Measurements from ENCODE around the gene GPR26.

The GPR26 gene

DNA sequence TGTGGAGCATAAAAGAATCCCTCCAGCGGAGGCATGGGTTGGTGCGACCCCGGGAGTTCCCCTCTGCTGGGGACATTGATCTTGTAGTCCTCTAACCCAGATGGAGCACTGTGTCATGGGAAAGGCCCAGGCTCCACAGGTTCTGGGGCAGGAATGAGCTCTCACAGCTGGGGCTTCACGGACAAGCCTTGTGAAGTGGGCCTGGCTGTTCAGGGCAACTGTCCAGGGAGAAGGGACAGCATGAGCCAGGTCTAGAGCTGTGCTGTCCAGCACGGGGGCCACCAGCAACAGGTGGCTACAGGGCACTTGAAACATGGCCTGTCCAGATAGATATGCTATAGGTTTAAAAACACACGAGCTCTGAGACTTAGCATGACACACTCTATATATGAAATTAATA, 11.4 kb downstream of the GPR26 start:
- no peaks in the 10 kb centered on the region for H3K36me3 ChIP-seq (ENCODE audit: control insufficient read depth in 2 of 2, insufficient read depth in 2 of 2, low read length in 2 of 2)
- H3K4me1 ChIP-seq (ENCODE audit: control insufficient read depth, insufficient read depth, low read length): no peaks in the 10 kb centered on the region
- no peak overlapping the region for H3K9ac ChIP-seq (ENCODE audit: low read length in 2 of 2)
- H3K27me3 ChIP-seq (ENCODE audit: control insufficient read depth in 1 of 2, insufficient read depth in 2 of 2, low read length in 2 of 2): peaks cover 0 to 8% of the 10 kb centered on the region in 2 donors
- no peak overlapping the region for H3K4me3 ChIP-seq (ENCODE audit: low read length in 2 of 2)
- H3K27ac ChIP-seq (ENCODE audit: low read length): no peak overlapping the region
- H3K9me3 ChIP-seq (ENCODE audit: control insufficient read depth in 2 of 2, low read length in 2 of 2): no peaks in the 10 kb centered on the region

DNA sequence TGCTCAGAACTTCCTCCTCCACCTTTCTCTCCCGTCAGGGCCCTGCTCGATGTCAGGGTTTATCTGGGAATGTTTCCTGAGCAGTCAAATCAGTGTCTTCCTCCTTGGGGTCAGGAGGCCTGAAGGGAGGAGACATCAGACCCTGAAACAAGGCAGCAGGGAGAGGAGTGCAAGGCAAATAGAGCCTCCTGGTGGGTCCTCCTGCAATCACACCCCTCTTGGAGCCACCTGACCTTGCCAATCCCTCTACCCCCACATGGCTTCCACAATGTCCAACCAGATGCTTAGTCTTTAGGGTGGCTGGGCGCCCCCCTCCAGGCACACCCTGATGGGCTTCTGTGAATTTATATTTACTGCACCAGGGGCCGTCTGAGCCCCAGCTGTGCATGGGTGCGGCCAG, 12.2 kb downstream of the GPR26 start:
- H3K27ac ChIP-seq (ENCODE audit: low read length): no peak overlapping the region
- no peaks in the 10 kb centered on the region for H3K9me3 ChIP-seq (ENCODE audit: control insufficient read depth in 2 of 2, low read length in 2 of 2)

DNA sequence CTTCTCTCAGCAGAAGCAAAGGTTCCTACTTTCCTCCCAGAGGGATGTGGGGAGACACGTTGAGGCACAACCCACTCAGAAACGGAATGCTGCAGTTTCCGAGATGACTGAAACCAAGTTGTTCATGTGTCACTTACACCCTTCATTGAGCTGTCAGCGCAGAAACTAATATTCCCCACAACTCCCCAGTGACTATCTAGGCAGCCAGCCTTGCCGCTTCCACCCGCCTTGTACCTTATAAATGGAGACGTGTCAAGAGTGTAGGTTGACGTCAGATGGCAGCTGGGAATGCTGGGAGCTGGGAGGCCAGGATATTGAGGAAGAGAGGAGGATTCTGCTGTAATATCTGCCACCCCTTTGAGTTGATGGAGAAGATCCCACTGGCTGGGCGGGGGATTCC, 15.1 kb downstream of the GPR26 start:
- Histone ChIP-seq H3K27ac (ENCODE audit: low read length) (no peak overlapping the region), H3K4me1 (ENCODE audit: control insufficient read depth, insufficient read depth, low read length) (no peaks in the 10 kb centered on the region), H3K9ac (ENCODE audit: low read length in 2 of 2) (no peak overlapping the region), H3K4me3 (ENCODE audit: low read length in 2 of 2) (no peak overlapping the region), H3K9me3 (ENCODE audit: control insufficient read depth in 2 of 2, low read length in 2 of 2) (no peaks in the 10 kb centered on the region), H3K36me3 (ENCODE audit: control insufficient read depth in 2 of 2, insufficient read depth in 2 of 2, low read length in 2 of 2) (no peaks in the 10 kb centered on the region), H3K27me3 (ENCODE audit: control insufficient read depth in 1 of 2, insufficient read depth in 2 of 2, low read length in 2 of 2) (peaks cover 0 to 2% of the 10 kb centered on the region in 2 donors)

More for the DNA sequence above, 12.2 kb downstream of the GPR26 start:
- Histone ChIP-seq H3K27me3 (ENCODE audit: control insufficient read depth in 1 of 2, insufficient read depth in 2 of 2, low read length in 2 of 2) (peaks cover 0 to 8% of the 10 kb centered on the region in 2 donors), H3K4me3 (ENCODE audit: low read length in 2 of 2) (no peak overlapping the region), H3K36me3 (ENCODE audit: control insufficient read depth in 2 of 2, insufficient read depth in 2 of 2, low read length in 2 of 2) (no peaks in the 10 kb centered on the region), H3K9ac (ENCODE audit: low read length in 2 of 2) (no peak overlapping the region), H3K4me1 (ENCODE audit: control insufficient read depth, insufficient read depth, low read length) (no peaks in the 10 kb centered on the region)

DNA sequence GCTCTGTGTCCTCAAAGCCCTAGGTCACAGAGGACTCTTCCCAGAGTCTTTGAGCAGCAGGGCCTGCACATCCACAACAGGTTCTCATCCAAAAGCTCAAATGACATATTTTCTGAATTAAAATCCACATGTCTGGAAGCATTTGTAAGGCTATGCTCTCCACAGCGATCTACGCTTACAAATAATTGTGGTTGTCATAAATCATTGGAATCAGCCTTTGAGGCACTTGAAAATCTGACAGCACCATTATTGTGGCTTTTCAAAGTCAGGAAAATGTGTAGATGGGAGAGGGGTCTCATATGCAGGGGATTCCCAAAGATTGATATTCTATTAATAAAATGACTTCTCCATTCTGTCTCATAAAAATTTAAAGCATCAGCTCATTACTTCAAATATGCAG, 16.3 kb downstream of the GPR26 start:
- H3K4me3 ChIP-seq (ENCODE audit: low read length in 2 of 2): no peak overlapping the region
- no peaks in the 10 kb centered on the region for H3K36me3 ChIP-seq (ENCODE audit: control insufficient read depth in 2 of 2, insufficient read depth in 2 of 2, low read length in 2 of 2)
- H3K9me3 ChIP-seq (ENCODE audit: control insufficient read depth in 2 of 2, low read length in 2 of 2): no peaks in the 10 kb centered on the region
- H3K27me3 ChIP-seq (ENCODE audit: control insufficient read depth in 1 of 2, insufficient read depth in 2 of 2, low read length in 2 of 2): no peaks in the 10 kb centered on the region
- H3K4me1 ChIP-seq (ENCODE audit: control insufficient read depth, insufficient read depth, low read length): no peaks in the 10 kb centered on the region
- H3K27ac ChIP-seq (ENCODE audit: low read length): no peak overlapping the region
- H3K9ac ChIP-seq (ENCODE audit: low read length in 2 of 2): no peak overlapping the region

DNA sequence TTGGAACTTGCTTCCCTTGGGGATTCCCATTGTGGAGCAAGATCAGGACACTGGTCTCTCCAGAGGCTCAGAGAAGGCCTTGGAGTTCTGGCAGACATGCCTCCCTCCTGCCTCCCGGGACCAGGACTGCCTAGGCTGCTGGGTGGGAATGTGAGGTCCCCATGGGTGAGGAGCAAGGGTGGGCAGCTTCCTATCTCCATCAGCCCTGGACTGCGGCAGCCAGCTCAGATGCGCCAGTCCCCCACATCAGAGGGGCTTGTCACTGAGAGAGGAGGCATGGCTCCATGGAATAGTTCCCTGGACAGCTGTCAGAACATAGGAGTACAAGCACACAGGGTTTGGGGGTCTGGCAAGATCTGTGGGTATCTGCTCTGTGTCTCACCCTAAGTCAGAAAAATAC, 17.3 kb downstream of the GPR26 start:
- H3K4me3 ChIP-seq (ENCODE audit: low read length in 2 of 2): no peak overlapping the region

DNA sequence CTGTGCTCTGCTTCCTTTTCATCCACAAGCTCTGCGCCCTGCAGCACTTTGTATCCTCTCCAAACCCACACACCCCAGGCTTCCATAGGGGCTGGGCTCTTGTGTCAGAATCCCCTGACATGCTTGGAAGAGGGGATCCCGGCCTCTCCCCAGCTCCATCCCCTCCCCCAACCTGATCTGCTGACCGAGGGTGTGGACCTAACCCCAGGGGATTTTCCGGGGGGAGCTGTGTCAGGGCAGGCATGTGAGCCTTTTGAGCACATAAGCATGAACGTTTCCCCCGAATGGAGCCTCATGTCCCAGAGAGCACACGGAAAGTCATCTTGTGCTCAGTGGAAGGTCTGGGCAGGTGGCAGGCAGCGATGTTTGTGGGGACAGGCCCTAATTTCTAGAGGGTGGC, 17.7 kb downstream of the GPR26 start:
- H3K4me3 ChIP-seq (ENCODE audit: low read length in 2 of 2): no peak overlapping the region
- H3K27ac ChIP-seq (ENCODE audit: low read length): no peak overlapping the region
- no peaks in the 10 kb centered on the region for H3K9me3 ChIP-seq (ENCODE audit: control insufficient read depth in 2 of 2, low read length in 2 of 2)
- H3K27me3 ChIP-seq (ENCODE audit: control insufficient read depth in 1 of 2, insufficient read depth in 2 of 2, low read length in 2 of 2): no peaks in the 10 kb centered on the region
- no peak overlapping the region for H3K9ac ChIP-seq (ENCODE audit: low read length in 2 of 2)
- no peaks in the 10 kb centered on the region for H3K4me1 ChIP-seq (ENCODE audit: control insufficient read depth, insufficient read depth, low read length)
- no peaks in the 10 kb centered on the region for H3K36me3 ChIP-seq (ENCODE audit: control insufficient read depth in 2 of 2, insufficient read depth in 2 of 2, low read length in 2 of 2)

More for the DNA sequence above, 17.3 kb downstream of the GPR26 start:
- Histone ChIP-seq H3K9me3 (ENCODE audit: control insufficient read depth in 2 of 2, low read length in 2 of 2) (no peaks in the 10 kb centered on the region), H3K27ac (ENCODE audit: low read length) (no peak overlapping the region), H3K9ac (ENCODE audit: low read length in 2 of 2) (no peak overlapping the region), H3K27me3 (ENCODE audit: control insufficient read depth in 1 of 2, insufficient read depth in 2 of 2, low read length in 2 of 2) (no peaks in the 10 kb centered on the region), H3K4me1 (ENCODE audit: control insufficient read depth, insufficient read depth, low read length) (no peaks in the 10 kb centered on the region), H3K36me3 (ENCODE audit: control insufficient read depth in 2 of 2, insufficient read depth in 2 of 2, low read length in 2 of 2) (no peaks in the 10 kb centered on the region)

DNA sequence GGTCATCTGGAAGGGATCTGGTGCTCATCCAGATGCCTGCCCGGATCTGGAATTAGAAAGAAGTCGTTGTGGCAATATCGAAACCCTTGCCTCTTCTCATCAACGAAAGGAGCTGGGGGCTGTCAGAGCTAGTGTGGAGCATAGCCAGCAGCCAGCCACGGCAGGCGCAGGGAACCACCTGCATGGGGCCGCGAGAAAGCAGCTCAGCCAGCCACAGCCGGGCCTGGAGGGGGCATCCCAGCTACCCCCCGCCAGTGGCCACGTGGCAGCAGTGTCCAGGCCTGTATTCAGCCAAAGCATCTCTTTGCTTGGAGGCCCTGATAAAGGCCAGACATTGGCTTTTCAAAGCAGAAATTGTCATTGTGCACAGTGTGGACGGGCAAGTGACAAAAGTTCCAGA, 19.1 kb downstream of the GPR26 start:
- H3K9ac ChIP-seq (ENCODE audit: low read length in 2 of 2): no peak overlapping the region
- no peak overlapping the region for H3K27ac ChIP-seq (ENCODE audit: low read length)
- H3K4me1 ChIP-seq (ENCODE audit: control insufficient read depth, insufficient read depth, low read length): no peaks in the 10 kb centered on the region
- H3K36me3 ChIP-seq (ENCODE audit: control insufficient read depth in 2 of 2, insufficient read depth in 2 of 2, low read length in 2 of 2): no peaks in the 10 kb centered on the region
- H3K4me3 ChIP-seq (ENCODE audit: low read length in 2 of 2): no peak overlapping the region
- no peaks in the 10 kb centered on the region for H3K27me3 ChIP-seq (ENCODE audit: control insufficient read depth in 1 of 2, insufficient read depth in 2 of 2, low read length in 2 of 2)
- H3K9me3 ChIP-seq (ENCODE audit: control insufficient read depth in 2 of 2, low read length in 2 of 2): no peaks in the 10 kb centered on the region

DNA sequence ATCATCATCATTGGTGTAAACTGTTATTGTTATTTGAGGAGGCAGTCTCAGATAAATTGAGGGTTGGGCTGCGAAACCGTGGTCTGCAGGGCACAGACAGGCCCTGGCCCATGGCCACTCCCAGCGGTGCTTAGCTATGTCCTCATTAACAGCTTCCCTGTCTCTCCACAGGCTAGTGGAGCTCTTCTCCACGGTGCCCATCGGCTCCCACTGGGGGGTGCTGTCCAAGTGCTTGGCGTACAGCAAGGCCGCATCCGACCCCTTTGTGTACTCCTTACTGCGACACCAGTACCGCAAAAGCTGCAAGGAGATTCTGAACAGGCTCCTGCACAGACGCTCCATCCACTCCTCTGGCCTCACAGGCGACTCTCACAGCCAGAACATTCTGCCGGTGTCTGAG, 21.6 kb downstream of the GPR26 start:
- H3K36me3 ChIP-seq (ENCODE audit: control insufficient read depth in 2 of 2, insufficient read depth in 2 of 2, low read length in 2 of 2): no peaks in the 10 kb centered on the region
- no peak overlapping the region for H3K9ac ChIP-seq (ENCODE audit: low read length in 2 of 2)
- no peaks in the 10 kb centered on the region for H3K9me3 ChIP-seq (ENCODE audit: control insufficient read depth in 2 of 2, low read length in 2 of 2)
- no peak overlapping the region for H3K27ac ChIP-seq (ENCODE audit: low read length)
- H3K4me3 ChIP-seq (ENCODE audit: low read length in 2 of 2): no peak overlapping the region
- H3K27me3 ChIP-seq (ENCODE audit: control insufficient read depth in 1 of 2, insufficient read depth in 2 of 2, low read length in 2 of 2): no peaks in the 10 kb centered on the region
- no peaks in the 10 kb centered on the region for H3K4me1 ChIP-seq (ENCODE audit: control insufficient read depth, insufficient read depth, low read length)

DNA sequence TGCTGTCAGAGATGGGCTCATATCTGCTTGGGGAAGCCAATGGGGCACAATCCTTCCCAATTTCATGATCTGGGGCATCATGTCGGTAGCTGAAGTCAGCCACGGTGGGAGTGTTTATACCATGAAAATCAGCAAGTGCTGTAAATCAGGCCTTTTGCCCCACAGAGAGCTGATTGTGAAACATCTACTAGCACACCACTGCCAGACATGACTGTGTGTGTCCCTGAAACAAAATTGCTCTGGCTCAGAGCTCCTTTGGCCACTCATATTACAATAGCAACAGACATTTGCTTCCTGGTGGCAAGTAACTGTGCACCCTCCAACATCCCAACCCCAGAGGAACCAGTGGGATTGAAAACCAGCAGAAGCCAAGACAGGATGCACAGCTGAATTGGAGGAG, 23.7 kb downstream of the GPR26 start:
- Histone ChIP-seq H3K36me3 (ENCODE audit: control insufficient read depth in 2 of 2, insufficient read depth in 2 of 2, low read length in 2 of 2) (no peaks in the 10 kb centered on the region), H3K9me3 (ENCODE audit: control insufficient read depth in 2 of 2, low read length in 2 of 2) (no peaks in the 10 kb centered on the region), H3K9ac (ENCODE audit: low read length in 2 of 2) (no peak overlapping the region), H3K27me3 (ENCODE audit: control insufficient read depth in 1 of 2, insufficient read depth in 2 of 2, low read length in 2 of 2) (no peaks in the 10 kb centered on the region), H3K4me1 (ENCODE audit: control insufficient read depth, insufficient read depth, low read length) (no peaks in the 10 kb centered on the region), H3K4me3 (ENCODE audit: low read length in 2 of 2) (no peak overlapping the region), H3K27ac (ENCODE audit: low read length) (no peak overlapping the region)

DNA sequence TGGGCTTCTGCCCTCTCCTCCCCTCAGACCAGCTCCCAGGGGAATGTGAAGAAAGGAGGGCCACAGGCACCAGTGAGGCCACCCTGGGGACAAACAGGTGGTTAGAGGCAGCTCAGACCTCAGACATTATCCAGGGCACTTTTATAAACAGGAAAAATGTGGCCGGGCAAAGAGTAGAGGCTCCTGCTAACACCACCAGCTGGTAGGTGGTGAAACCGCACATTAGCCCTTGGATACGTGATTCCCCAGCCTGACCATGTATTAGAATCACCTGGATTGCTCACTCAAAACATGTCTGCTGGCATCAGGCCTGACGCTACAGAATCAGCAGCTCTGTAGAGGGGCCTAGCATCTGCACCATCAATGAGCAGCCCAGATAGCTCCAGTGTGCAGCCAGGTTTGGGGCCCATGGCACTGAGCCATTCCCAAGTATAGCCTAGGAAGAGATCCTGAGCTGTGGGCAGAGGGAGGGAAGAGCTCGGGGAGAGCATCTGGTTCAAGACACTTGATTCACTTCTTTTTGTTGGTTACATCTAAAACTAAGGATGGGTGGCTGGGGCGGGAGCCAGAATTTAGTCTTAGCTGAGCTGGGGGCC, 37.1 kb downstream of the GPR26 start:
- H3K36me3 ChIP-seq (ENCODE audit: control insufficient read depth in 2 of 2, insufficient read depth in 2 of 2, low read length in 2 of 2): peaks cover 0 to 2% of the 10 kb centered on the region in 2 donors

DNA sequence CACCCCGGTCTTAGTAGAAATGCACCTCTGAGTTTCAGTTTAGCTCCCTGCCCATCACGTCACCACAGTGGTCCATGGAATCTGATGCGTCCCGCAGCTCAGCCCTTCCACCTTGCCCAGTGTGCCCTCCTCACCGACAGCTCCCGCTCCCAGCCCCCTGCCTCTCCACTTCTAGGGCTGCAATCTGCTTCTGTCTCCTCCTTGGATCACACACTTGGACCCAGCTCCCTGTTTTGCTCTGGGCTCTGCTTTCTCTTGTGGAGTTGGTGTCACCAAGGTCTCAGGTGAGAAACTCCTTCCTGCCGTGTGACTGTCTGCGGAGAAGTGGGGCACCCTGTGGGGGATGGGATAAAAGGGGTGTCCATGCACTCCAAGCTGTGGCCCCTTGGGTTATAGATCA, 37.9 kb downstream of the GPR26 start:
- H3K27me3 ChIP-seq (ENCODE audit: control insufficient read depth in 1 of 2, insufficient read depth in 2 of 2, low read length in 2 of 2): no peaks in the 10 kb centered on the region
- no peak overlapping the region for H3K4me3 ChIP-seq (ENCODE audit: low read length in 2 of 2)
- no peaks in the 10 kb centered on the region for H3K4me1 ChIP-seq (ENCODE audit: control insufficient read depth, insufficient read depth, low read length)
- peaks cover 0 to 5% of the 10 kb centered on the region in 2 donors for H3K36me3 ChIP-seq (ENCODE audit: control insufficient read depth in 2 of 2, insufficient read depth in 2 of 2, low read length in 2 of 2)
- H3K9ac ChIP-seq (ENCODE audit: low read length in 2 of 2): no peak overlapping the region
- no peaks in the 10 kb centered on the region for H3K9me3 ChIP-seq (ENCODE audit: control insufficient read depth in 2 of 2, low read length in 2 of 2)
- no peak overlapping the region for H3K27ac ChIP-seq (ENCODE audit: low read length)

More for the DNA sequence above, 37.1 kb downstream of the GPR26 start:
- Histone ChIP-seq H3K27me3 (ENCODE audit: control insufficient read depth in 1 of 2, insufficient read depth in 2 of 2, low read length in 2 of 2) (no peaks in the 10 kb centered on the region), H3K4me3 (ENCODE audit: low read length in 2 of 2) (no peak overlapping the region), H3K4me1 (ENCODE audit: control insufficient read depth, insufficient read depth, low read length) (no peaks in the 10 kb centered on the region), H3K9me3 (ENCODE audit: control insufficient read depth in 2 of 2, low read length in 2 of 2) (no peaks in the 10 kb centered on the region), H3K27ac (ENCODE audit: low read length) (no peak overlapping the region), H3K9ac (ENCODE audit: low read length in 2 of 2) (no peak overlapping the region)
